Measurements from ENCODE around the gene FKBP8.

The FKBP8 gene

GRCh38 chr19:18520848-18521691 is 22.3 kb downstream of the FKBP8 start:
- DNase-seq, result no peak

GRCh38 chr19:18519962-18520847 is 23.2 kb downstream of the FKBP8 start:
- no peak for DNase-seq

- DNase-seq, result no peak
Observed at GRCh38 chr19:18518639-18519038, 24.7 kb downstream of the FKBP8 start.

GRCh38 chr19:18517606-18518005 is 25.8 kb downstream of the FKBP8 start:
- DNase-seq, result no peak

GRCh38 chr19:18515959-18516358 is 27.4 kb downstream of the FKBP8 start:
- no peak for DNase-seq

- no peak for DNase-seq
Observed at GRCh38 chr19:18514800-18515682, 28.3 kb downstream of the FKBP8 start.

- DNase-seq, result no peak
Observed at GRCh38 chr19:18513868-18514267, 29.5 kb downstream of the FKBP8 start.

- DNase-seq, result no peak
Observed at GRCh38 chr19:18510216-18510615, 33.2 kb downstream of the FKBP8 start.

GRCh38 chr19:18508585-18508984 is 34.8 kb downstream of the FKBP8 start:
- DNase-seq, result no peak

GRCh38 chr19:18507727-18508440 is 35.5 kb downstream of the FKBP8 start:
- DNase-seq, result no peak

- DNase-seq, result no peak
Observed at GRCh38 chr19:18507021-18507726, 36.2 kb downstream of the FKBP8 start.

- DNase-seq, result no peak
Observed at GRCh38 chr19:18506101-18506930, 37.1 kb downstream of the FKBP8 start.

GRCh38 chr19:18504886-18505610 is 38.3 kb downstream of the FKBP8 start:
- no peak for DNase-seq

- DNase-seq, result no peak
Observed at GRCh38 chr19:18503971-18504885, 39.1 kb downstream of the FKBP8 start.

GRCh38 chr19:18503337-18503970 is 39.9 kb downstream of the FKBP8 start:
- DNase-seq, result no peak

- no peak for DNase-seq
Observed at GRCh38 chr19:18502638-18503294, 40.6 kb downstream of the FKBP8 start.

GRCh38 chr19:18502246-18502637 is 41.1 kb downstream of the FKBP8 start:
- no peak for DNase-seq

- no peak for DNase-seq
Observed at GRCh38 chr19:18501832-18502231, 41.5 kb downstream of the FKBP8 start.

Data from NCI-H524 treated with DMSO at 0.1 percent for 48 hours (cell line).